SK-N-SH (cell line): ENCODE data around the gene TSSK2. TPM values are rescaled to one million over a fixed set of nuclear protein-coding genes. Genes with fewer than 3 reads are reported as not detected.

Experiments
- CTCF ChIA-PET: fragments of 300-600, 350-600 bp; formaldehyde crosslinking; extraction: SDS; loops from one replicate; lab custom pipeline; 2021; lab: Yijun Ruan, JAX
- POLR2A ChIA-PET: fragments of 350-600 bp; sonication (Branson Sonifier 250); formaldehyde crosslinking; extraction: SDS; loops from one replicate; lab custom pipeline; 2020; ENCODE audit warnings: antibody characterized with exemption, inconsistent platforms; lab: Yijun Ruan, JAX
- DNase-seq: peaks from one replicate; pipeline ENCODE4 v3.0.0; 2012
- H2AFZ ChIP-seq: fragments of 200-600 bp; sonication (generic); 2 replicates; pipeline ENCODE4 v1.8.1; 2016; ENCODE audit warnings: antibody characterized with exemption, mild to moderate bottlenecking, low read depth
- H3F3A ChIP-seq: fragments of 200-600 bp; sonication (generic); replicated peaks from 2 replicates; pipeline ENCODE3; 2016; ENCODE audit warnings: antibody characterized with exemption, mild to moderate bottlenecking; ENCODE audit not compliant: insufficient read depth
- H3K27ac ChIP-seq, 2 experiments: fragments of 200-500 bp in 1 of 2; fragments of 200-600 bp in 1 of 2; sonication (Bioruptor generic) in 1 of 2; sonication (generic), shearing (Covaris generic) in 1 of 2; 2 replicates each; pipeline versions ENCODE4 v1.5.1 to v1.6.1; 2014 to 2016; ENCODE audit warnings: low read depth in 2 of 2, inconsistent platforms in 1 of 2, low read length in 1 of 2, mild to moderate bottlenecking in 1 of 2, mixed read lengths in 1 of 2
- H3K27me3 ChIP-seq: fragments of 200-600 bp; sonication (generic), shearing (Covaris generic); 2 replicates; pipeline ENCODE4 v1.6.1; 2016; ENCODE audit warnings: mixed run types; ENCODE audit not compliant: insufficient read depth
- H3K36me3 ChIP-seq, 2 experiments: fragments of 200-500 bp in 1 of 2; fragments of 200-600 bp in 1 of 2; sonication (Bioruptor generic) in 1 of 2; sonication (generic) in 1 of 2; replicated peaks in 1 of 2; 2 replicates each; pipeline versions ENCODE3 to v1.5.1; 2014 to 2016; ENCODE audit warnings: low read length in 1 of 2, mild to moderate bottlenecking in 1 of 2; ENCODE audit not compliant: insufficient read depth in 2 of 2, control insufficient read depth in 1 of 2
- H3K4me1 ChIP-seq, 2 experiments: fragments of 200-500 bp in 1 of 2; fragments of 200-600 bp in 1 of 2; sonication (Bioruptor generic) in 1 of 2; sonication (generic), shearing (Covaris generic) in 1 of 2; 2 replicates each; pipeline versions ENCODE4 v1.5.1 to v1.6.1; 2014 to 2016; ENCODE audit warnings: low read depth in 1 of 2, low read length in 1 of 2, mixed run types in 1 of 2; ENCODE audit not compliant: insufficient read depth in 2 of 2, control insufficient read depth in 1 of 2
- H3K4me2 ChIP-seq: fragments of 200-600 bp; sonication (generic), shearing (Covaris generic); 2 replicates; pipeline ENCODE4 v1.6.1; 2017; ENCODE audit warnings: mixed run types
- H3K4me3 ChIP-seq, 2 experiments: fragments of 200-500 bp in 1 of 2; fragments of 200-600 bp in 1 of 2; sonication (Bioruptor generic) in 1 of 2; sonication (generic), shearing (Covaris generic) in 1 of 2; 2 replicates each; pipeline versions ENCODE4 v1.5.1 to v1.8.1; 2014 to 2016; ENCODE audit warnings: low read depth in 2 of 2, inconsistent platforms in 1 of 2, low read length in 1 of 2, mild to moderate bottlenecking in 1 of 2, mixed read lengths in 1 of 2, moderate library complexity in 1 of 2
- H3K79me2 ChIP-seq: fragments of 200-600 bp; sonication (generic); 2 replicates; pipeline ENCODE4 v1.8.1; 2017; ENCODE audit warnings: mild to moderate bottlenecking; ENCODE audit not compliant: insufficient read depth
- H3K9ac ChIP-seq: fragments of 200-600 bp; sonication (generic); 2 replicates; pipeline ENCODE4 v1.6.1; 2017; ENCODE audit warnings: mixed run types
- H3K9me2 ChIP-seq: fragments of 200-600 bp; sonication (generic); 2 replicates; pipeline ENCODE4 v1.6.1; 2017; ENCODE audit warnings: mixed run types
- H3K9me3 ChIP-seq: fragments of 200-600 bp; sonication (generic); 2 replicates; pipeline ENCODE4 v1.6.1; 2017; ENCODE audit warnings: mixed run types, mild to moderate bottlenecking, moderate library complexity
- H4K20me1 ChIP-seq: fragments of 200-600 bp; sonication (generic); 2 replicates; pipeline ENCODE4 v1.6.1; 2017; ENCODE audit warnings: mild to moderate bottlenecking, mixed run types; ENCODE audit not compliant: insufficient read depth
- CHD2 ChIP-seq: fragments of 150-350 bp; IDR thresholded peaks from 2 replicates; pipeline ENCODE4 v1.6.1; 2018; ENCODE audit warnings: low read length; ENCODE audit not compliant: partially characterized antibody
- ELF1 ChIP-seq: IDR thresholded peaks from 2 replicates; pipeline ENCODE4 v1.4.0; 2012
- FOSL2 ChIP-seq: IDR thresholded peaks from 2 replicates; pipeline ENCODE4 v1.4.0; 2012; ENCODE audit warnings: low read depth, mild to moderate bottlenecking, moderate library complexity, borderline replicate concordance
- FOXM1 ChIP-seq: IDR thresholded peaks from 2 replicates; pipeline ENCODE4 v1.4.0; 2012; ENCODE audit warnings: low read depth, mild to moderate bottlenecking
- GABPA ChIP-seq: IDR thresholded peaks from 2 replicates; pipeline ENCODE4 v1.4.0; 2012; ENCODE audit warnings: low read depth, mild to moderate bottlenecking
- GATA2 ChIP-seq: sonication (generic); formaldehyde crosslinking; IDR thresholded peaks from 2 replicates; pipeline ENCODE4 v1.5.0; 2020; ENCODE audit warnings: mild to moderate bottlenecking, missing genetic modification reagents
- JUND ChIP-seq: IDR thresholded peaks from 2 replicates; pipeline ENCODE4 v1.4.0; 2012
- MEF2A ChIP-seq: IDR thresholded peaks from 2 replicates; pipeline ENCODE4 v1.4.0; 2012; ENCODE audit warnings: low read depth, borderline replicate concordance
- NFIC ChIP-seq: IDR thresholded peaks from 2 replicates; pipeline ENCODE4 v1.4.0; 2012; ENCODE audit warnings: borderline replicate concordance
- POLR2AphosphoS5 ChIP-seq: IDR thresholded peaks from 2 replicates; pipeline ENCODE4 v1.6.1; 2012; ENCODE audit warnings: low read depth, low read length
- RXRA ChIP-seq: IDR thresholded peaks from 2 replicates; pipeline ENCODE4 v1.4.0; 2012; ENCODE audit warnings: low read depth, mild to moderate bottlenecking, borderline replicate concordance
- YY1 ChIP-seq: IDR thresholded peaks from 2 replicates; pipeline ENCODE4 v1.4.0; 2012; ENCODE audit warnings: low read depth, mild to moderate bottlenecking
- WGBS: methylation state at CpG from one replicate; pipeline ENCODE4 v1.1.6; 2017; ENCODE audit warnings: low lambda C conversion rate; 5-methylcytosine and 5-hydroxymethylcytosine counted together
- polyA plus RNA-seq, 3 experiments: library from polyadenylated mRNA; depleted of rRNA; stranded (reverse); fragments of >200 nt; gene quantifications; 2 replicates each; pipeline ENCODE4 v1.2.3, GENCODE V29; 2012
- TF ChIP-seq, protein P1 (sequence below): IDR thresholded peaks from 2 replicates; pipeline ENCODE4 v1.4.0; 2012; ENCODE audit warnings: low read depth, borderline replicate concordance
- TF ChIP-seq, protein P2 (sequence below): fragments of 200-600 bp; sonication (generic); IDR thresholded peaks from 2 replicates; pipeline ENCODE4 v1.6.1; 2017; ENCODE audit warnings: antibody characterized with exemption, mild to moderate bottlenecking, moderate library complexity

The TSSK2 gene
- polyA plus RNA-seq, 1 of the 3 experiments (the other 2 are of a cell fraction), result not detected

DNA sequence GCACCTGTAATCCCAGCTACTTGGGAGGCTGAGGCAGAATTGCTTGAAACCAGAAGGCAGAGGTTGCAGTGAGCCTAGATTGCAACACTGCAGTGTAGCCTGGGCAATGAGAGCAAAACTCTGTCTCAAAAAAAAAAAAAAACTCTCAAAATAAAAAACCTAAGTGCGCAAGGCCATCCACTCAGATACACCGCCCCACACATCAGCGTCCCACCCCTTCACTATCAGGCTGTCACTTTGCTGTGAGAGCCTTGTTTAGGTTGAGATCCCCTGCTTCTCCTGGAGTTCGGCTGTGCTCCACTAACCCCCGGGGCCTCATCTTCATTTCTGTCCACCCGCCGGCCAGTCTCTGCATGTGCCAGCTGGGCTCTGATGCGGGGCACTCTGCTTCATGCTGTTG lies 35.3 kb downstream of the TSSK2 start (continued):
- TF ChIP-seq, protein P1, sequence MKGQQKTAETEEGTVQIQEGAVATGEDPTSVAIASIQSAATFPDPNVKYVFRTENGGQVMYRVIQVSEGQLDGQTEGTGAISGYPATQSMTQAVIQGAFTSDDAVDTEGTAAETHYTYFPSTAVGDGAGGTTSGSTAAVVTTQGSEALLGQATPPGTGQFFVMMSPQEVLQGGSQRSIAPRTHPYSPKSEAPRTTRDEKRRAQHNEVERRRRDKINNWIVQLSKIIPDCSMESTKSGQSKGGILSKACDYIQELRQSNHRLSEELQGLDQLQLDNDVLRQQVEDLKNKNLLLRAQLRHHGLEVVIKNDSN, result no peak
- TF ChIP-seq POLR2AphosphoS5 (no peak), FOXM1 (no peak), NFIC (no peak), CHD2 (no peak), FOSL2 (no peak), RXRA (no peak), GATA2 (CRISPR knock-in tag) (no peak), GABPA (no peak), JUND (no peak), MEF2A (no peak)
- TF ChIP-seq, all 33 proteins: peak for 0

DNA sequence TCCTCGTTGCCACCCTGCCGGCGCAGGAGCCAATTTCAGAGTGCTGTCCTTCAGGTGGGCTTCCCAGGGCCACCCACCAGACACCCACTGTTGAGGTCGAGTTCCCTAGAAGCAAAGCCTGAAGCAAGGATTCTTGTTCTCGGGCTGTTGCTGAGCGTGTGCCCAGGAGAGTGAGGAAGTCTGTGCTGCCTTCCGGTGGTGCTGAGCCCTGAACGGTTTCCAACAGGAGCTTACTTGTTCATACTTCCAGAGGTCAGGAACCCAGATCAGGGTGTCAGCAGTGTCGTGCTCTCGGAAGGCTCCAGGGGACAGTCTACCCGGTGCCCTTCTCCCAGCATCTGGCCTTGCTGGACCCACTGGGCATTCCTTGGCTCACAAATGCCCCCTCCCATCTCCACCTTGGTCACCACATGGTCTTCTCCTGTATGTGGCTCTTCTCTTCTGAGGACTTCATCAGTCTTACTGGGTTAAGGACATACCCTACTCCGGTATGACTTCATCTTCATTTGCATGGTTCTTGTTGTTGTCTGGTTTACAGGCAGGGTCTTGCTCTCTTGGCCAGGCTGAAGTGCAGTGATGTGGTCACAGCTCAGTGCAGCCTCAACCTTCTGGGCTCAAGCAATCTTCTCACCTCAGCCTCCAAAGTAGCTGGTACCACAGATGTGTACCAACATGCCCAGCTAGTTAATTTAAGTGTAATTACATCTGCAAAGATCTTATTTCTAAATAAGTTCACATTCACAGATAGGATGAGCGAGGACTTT lies 36.2 kb downstream of the TSSK2 start:
- Histone ChIP-seq H3K9ac (no peak overlapping the region), H3K4me3 (no peak overlapping the region), H3K4me1 (peaks cover 4 to 12% of the 10 kb centered on the region in 2 experiments; a peak in 2 of 4 replicates), H3K27me3 (peaks cover 39% of the 10 kb centered on the region), H3K4me2 (no peak overlapping the region), H3K9me2 (no peaks in the 10 kb centered on the region), H3K79me2 (peaks cover 9% of the 10 kb centered on the region), H4K20me1 (no peaks in the 10 kb centered on the region), H3K27ac (no peak overlapping the region), H3K9me3 (no peaks in the 10 kb centered on the region), H3F3A (no peaks in the 10 kb centered on the region), H3K36me3 (no peaks in the 10 kb centered on the region), H2AFZ (no peak overlapping the region)
- TF ChIP-seq ELF1, result no peak
- TF ChIP-seq, protein P2, sequence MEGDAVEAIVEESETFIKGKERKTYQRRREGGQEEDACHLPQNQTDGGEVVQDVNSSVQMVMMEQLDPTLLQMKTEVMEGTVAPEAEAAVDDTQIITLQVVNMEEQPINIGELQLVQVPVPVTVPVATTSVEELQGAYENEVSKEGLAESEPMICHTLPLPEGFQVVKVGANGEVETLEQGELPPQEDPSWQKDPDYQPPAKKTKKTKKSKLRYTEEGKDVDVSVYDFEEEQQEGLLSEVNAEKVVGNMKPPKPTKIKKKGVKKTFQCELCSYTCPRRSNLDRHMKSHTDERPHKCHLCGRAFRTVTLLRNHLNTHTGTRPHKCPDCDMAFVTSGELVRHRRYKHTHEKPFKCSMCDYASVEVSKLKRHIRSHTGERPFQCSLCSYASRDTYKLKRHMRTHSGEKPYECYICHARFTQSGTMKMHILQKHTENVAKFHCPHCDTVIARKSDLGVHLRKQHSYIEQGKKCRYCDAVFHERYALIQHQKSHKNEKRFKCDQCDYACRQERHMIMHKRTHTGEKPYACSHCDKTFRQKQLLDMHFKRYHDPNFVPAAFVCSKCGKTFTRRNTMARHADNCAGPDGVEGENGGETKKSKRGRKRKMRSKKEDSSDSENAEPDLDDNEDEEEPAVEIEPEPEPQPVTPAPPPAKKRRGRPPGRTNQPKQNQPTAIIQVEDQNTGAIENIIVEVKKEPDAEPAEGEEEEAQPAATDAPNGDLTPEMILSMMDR, result no peak
- no peak for TF ChIP-seq YY1
- WGBS, result 5% methylated on average over 10 of the region's 13 CpGs
- CTCF ChIA-PET, result interaction anchor here (1.1 to 2.8 kb wide), 2 partner anchors 10 to 23 kb away, joined by 4 to 10 read pairs; partner anchors contain the start of gene ESS2
- POLR2A ChIA-PET, result no interaction called here
- no peak for DNase-seq
